ENCODE data around the gene KLF6. TPM values are rescaled to one million over a fixed set of nuclear protein-coding genes. Genes with fewer than 3 reads are reported as not detected.

KLF6 gene
- total RNA-seq, 3 donors from 2014 or later = 270 to 371 (median 331) TPM

DNA sequence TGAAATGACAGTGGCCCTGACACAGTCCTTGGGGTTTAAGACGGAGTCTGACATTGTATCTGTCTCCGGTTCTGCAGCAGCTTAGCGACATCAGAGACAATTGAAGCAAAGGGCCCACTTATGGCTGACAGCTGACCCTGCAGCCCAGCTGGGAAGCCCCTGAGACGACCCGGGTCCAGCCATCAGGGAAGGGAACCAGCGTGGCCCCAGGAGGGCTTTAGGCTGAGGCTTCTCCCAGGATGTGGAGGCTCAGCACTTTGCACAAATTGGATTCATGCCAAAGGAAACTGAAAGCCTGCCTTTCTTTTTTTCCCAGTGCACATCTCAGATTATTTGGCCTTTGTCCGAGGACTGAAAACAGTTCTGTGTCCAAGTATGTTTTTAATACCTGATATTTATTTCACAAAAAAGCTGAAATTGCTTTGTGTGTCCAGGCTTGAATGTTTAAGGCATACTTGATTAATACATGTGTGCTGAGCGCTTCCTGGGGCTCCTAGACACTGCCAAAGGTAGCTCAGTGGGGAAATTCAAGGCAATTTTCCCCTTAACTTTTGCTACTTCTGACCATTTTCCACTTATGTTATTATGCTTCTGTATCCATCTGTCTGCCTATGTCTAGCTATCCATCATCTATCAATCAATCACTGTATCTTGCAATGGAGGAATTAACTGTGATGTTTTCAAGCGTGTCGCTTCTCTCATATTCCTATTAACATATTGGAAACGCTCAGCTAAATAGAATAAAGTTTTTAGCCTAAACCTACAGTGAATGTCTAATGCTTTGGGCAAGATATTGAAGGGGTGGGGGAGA, 34.8 kb downstream of the KLF6 start:
- peak; percentile 36 for ATAC-seq
- no peaks in the 10 kb centered on the region for H3K4me1 ChIP-seq (ENCODE audit: low read depth)
- no peaks in the 10 kb centered on the region for H3K36me3 ChIP-seq (ENCODE audit: low read depth)
- TF ChIP-seq, protein P1, sequence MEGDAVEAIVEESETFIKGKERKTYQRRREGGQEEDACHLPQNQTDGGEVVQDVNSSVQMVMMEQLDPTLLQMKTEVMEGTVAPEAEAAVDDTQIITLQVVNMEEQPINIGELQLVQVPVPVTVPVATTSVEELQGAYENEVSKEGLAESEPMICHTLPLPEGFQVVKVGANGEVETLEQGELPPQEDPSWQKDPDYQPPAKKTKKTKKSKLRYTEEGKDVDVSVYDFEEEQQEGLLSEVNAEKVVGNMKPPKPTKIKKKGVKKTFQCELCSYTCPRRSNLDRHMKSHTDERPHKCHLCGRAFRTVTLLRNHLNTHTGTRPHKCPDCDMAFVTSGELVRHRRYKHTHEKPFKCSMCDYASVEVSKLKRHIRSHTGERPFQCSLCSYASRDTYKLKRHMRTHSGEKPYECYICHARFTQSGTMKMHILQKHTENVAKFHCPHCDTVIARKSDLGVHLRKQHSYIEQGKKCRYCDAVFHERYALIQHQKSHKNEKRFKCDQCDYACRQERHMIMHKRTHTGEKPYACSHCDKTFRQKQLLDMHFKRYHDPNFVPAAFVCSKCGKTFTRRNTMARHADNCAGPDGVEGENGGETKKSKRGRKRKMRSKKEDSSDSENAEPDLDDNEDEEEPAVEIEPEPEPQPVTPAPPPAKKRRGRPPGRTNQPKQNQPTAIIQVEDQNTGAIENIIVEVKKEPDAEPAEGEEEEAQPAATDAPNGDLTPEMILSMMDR (IDR thresholded peaks at IDR 0.05) = no peak
- intact Hi-C loops (cut with DNase I, micrococcal nuclease) = no loop called here
- no peaks in the 10 kb centered on the region for H3K9me3 ChIP-seq
- H3K4me3 ChIP-seq = no peak overlapping the region
- DNase-seq = no peak

DNA sequence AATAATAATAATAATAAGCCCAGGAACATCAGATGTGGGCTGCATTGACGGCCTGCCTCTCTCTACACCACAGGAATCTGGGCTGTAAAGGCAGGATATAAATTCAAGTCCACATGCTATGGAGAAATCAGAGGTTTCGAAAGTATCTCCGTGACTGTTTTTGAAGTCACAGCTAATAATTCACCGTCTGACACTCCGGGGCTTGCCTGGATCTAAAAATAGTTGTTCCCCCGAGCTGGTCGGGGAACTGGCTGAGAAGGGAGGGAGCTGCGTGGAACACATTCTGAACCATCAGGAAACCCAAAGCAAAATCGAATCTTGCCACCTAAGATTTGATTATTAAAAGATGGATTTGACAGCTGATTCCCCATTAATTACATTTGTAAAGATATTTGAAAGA, 35.4 kb downstream of the KLF6 start:
- DNase-seq = no peak
- peak; percentile 12 for ATAC-seq
- TF ChIP-seq, protein P1 (IDR thresholded peaks at IDR 0.05) = no peak
- intact Hi-C loops (cut with DNase I, micrococcal nuclease) = no loop called here
- H3K9me3 ChIP-seq = no peaks in the 10 kb centered on the region
- no peaks in the 10 kb centered on the region for H3K4me1 ChIP-seq (ENCODE audit: low read depth)
- no peak overlapping the region for H3K4me3 ChIP-seq
- no peaks in the 10 kb centered on the region for H3K36me3 ChIP-seq (ENCODE audit: low read depth)

DNA sequence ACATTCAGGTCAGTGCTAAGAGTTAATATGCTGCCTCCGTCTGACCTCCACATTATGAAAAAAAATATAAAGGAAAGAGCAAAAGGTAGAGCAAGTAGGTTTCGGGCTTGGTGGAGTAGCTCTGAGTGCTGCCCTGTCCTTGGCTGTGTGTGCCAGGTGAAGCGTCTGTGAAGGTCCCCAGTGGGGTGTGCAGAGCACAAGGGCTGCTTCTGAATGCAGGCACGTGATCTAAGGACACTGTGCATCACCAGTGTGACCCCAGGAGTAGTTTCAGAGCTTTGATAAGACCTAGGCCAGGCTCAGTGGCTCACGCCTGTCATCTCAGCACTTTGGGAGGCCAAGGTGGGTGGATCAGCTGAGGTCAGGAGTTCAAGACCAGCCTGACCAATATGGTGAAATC, 36.0 kb downstream of the KLF6 start:
- Histone ChIP-seq H3K4me3 (no peak overlapping the region), H3K9me3 (no peaks in the 10 kb centered on the region), H3K36me3 (ENCODE audit: low read depth) (no peaks in the 10 kb centered on the region), H3K4me1 (ENCODE audit: low read depth) (no peaks in the 10 kb centered on the region)
- intact Hi-C loops (cut with DNase I, micrococcal nuclease) = no loop called here
- DNase-seq (no peak), ATAC-seq (no peak)
- TF ChIP-seq, protein P1 (IDR thresholded peaks at IDR 0.05) = no peak

DNA sequence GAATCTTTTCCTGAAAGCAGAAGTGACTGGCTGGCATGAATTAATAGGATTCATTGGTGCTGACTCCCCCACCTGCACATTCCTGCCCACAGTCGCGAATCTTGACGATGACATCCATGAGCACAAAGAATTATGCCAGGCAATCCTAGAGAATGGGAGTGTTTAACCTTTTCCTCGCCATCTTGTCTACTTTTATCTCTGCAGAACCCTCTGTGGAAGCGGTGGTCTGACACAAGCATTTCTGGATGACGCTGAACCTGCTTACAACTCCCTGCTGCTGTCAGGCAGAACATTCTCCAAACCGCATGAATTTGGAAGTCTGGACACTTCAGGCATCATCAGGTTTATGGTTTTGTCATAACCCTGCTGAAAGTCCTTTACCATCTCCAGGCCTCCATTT, 36.5 kb downstream of the KLF6 start:
- DNase-seq (no peak), ATAC-seq (no peak)
- intact Hi-C loops (cut with DNase I, micrococcal nuclease) = no loop called here
- no peak overlapping the region for H3K4me3 ChIP-seq
- TF ChIP-seq, protein P1 (IDR thresholded peaks at IDR 0.05) = no peak
- no peaks in the 10 kb centered on the region for H3K4me1 ChIP-seq (ENCODE audit: low read depth)
- no peaks in the 10 kb centered on the region for H3K9me3 ChIP-seq
- H3K36me3 ChIP-seq (ENCODE audit: low read depth) = no peaks in the 10 kb centered on the region

DNA sequence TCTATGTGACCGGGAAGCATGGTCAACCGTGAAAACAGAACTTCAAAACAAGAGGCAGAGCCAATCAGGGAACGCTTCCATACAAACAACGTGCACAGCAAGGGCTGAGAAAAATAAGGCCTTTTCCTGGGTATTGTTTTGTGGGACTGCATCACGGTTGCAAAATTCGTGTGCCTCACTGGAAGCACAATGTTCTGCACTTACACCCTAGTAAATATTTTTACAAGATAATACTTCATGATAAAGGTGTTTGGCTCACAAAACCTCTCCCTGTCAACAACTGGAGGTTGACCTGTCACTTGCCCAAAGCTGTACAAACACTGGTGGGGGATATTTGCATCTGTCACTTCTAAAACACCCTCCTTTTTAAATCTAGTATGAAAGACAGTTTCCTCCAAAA, 37.0 kb downstream of the KLF6 start:
- intact Hi-C loops (cut with DNase I, micrococcal nuclease) = no loop called here
- H3K36me3 ChIP-seq (ENCODE audit: low read depth) = no peaks in the 10 kb centered on the region
- no peaks in the 10 kb centered on the region for H3K9me3 ChIP-seq
- DNase-seq (no peak), ATAC-seq (no peak)
- TF ChIP-seq, protein P1 (IDR thresholded peaks at IDR 0.05) = no peak
- H3K4me1 ChIP-seq (ENCODE audit: low read depth) = no peaks in the 10 kb centered on the region
- no peak overlapping the region for H3K4me3 ChIP-seq

Data from mucosa of descending colon (tissue), 3 donors.